GM19324 (cell line): ENCODE data around the gene NFATC2.

Source experiments
- ATAC-seq: cut with Tn5 transposase; IDR thresholded peaks from one replicate; pipeline ENCODE4 v1.9.1; 2021; ENCODE audit warnings: mild to moderate bottlenecking, moderate library complexity; ENCODE audit not compliant: unreplicated experiment, low FRiP score

The NFATC2 gene

GRCh38 chr20:51458751-51459439, 83.6 kb downstream of the NFATC2 start:
- no peak for ATAC-seq

- no peak for ATAC-seq
These were observed 85.0 kb downstream of the NFATC2 start for GRCh38 chr20:51457533-51457932.

GRCh38 chr20:51456511-51457509, 85.7 kb downstream of the NFATC2 start:
- no peak for ATAC-seq

- ATAC-seq: no peak
These were observed 88.2 kb downstream of the NFATC2 start for GRCh38 chr20:51454250-51454865.

DNA sequence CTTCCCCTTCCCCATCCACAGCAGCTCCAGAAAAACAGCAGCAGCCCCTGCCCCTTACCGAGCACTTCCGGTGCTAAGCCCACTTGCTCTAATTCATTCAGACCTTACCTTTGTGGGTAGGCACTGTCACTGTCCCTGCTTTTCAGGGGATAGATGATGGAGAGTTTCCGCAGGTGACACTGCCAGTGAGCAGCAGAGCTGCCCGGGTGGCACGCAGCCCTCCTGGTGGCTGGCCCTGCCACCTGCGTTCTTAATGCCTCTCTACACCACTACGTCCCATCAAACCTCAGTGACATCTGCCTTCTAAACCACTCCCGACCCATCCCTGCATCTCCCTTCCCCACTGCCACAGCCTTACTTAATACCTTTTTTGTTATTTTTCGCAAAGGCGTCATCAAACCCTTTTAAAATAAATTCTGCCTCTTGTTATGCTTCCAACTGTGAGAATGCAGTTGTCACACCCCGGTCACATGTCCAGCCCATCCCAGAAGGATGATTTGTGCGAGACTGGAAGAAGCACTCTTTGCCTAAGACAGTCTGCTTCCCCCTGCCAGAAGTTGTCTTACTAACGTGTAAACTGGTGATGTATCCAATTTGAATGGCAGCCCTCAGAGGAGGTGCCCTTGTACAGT, 89.7 kb downstream of the NFATC2 start:
- no peak for ATAC-seq

GRCh38 chr20:51452091-51452613, 90.4 kb downstream of the NFATC2 start:
- ATAC-seq: no peak

DNA sequence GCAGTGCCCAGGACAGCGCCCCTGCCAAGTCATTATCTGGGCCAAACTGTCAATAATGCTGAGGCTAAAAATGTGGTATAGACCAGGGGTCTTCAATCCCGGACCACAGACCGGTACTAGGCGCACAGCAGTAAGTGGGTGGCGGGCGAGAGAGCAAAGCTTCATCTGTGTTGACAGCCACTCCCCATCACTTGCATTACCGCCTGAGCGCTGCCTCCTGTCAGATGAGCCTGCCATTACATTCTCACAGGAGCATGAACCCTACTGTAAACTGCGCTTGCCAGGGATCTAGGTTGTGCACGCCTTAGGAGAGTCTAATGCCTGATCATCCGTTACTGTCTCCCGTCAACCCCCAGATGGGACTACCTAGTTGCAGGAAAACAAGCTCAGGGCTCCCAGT, 91.0 kb downstream of the NFATC2 start:
- no peak for ATAC-seq

DNA sequence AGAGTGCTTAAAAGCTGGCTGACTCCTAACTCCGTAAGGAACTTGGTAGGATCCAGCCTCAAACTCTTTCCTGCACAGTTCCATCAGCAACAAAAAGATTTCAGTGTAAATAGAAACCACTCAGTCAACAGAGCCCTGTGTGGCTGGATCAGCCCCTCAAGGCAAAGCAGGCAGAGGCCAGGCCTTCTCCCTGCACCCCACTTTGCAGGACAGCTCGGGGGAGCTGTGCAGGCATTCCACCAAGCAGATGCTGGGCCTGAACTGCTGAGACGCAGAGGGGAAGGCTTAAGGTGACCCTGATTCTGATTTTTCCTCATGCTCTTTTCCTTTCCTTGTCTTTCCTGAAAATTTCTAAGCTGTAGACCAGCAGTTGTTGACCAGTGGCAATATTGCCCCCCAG, 91.5 kb downstream of the NFATC2 start:
- no peak for ATAC-seq

DNA sequence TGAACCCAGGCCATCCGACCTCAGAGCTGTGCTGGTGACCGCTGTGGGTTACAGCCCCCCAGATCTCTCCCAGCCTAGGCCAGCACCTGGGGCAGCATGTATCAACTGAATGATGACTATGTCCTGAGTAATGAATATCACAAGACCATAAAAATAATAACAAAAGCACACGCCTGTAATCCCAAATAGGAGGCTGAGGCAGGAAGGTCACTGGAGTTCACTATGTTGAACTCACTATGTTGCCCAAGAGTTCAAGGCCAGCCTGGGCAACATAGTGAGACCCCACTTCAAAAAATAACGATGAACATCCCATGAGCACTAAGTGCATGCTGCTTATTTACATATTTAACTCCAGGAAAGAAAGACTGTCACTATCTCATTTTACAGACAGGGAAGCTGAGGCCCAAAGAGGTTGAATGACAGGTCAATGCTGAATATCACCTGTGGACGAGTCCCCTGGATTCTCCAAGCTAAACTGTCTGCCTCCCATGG, 92.3 kb downstream of the NFATC2 start:
- no peak for ATAC-seq

- no peak for ATAC-seq
These were observed 92.9 kb downstream of the NFATC2 start for GRCh38 chr20:51449498-51450220.

DNA sequence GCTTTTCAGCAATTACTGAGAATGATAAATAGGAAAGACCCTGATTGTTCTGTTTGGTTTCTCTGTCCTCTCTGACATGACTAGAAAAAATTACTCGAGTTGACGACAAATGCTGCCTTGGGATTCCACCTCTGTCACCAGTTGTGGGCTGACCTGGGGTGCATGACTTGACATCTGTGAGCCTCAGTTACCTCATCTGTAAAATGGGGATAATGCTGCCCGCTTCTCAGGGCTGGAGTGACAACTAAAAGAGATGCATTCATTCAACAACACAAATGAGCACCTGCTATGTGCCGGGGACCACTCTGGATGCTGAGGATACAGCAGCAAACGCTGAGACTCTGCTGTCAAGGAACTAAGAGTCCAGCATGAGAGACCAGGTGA, 94.8 kb downstream of the NFATC2 start:
- ATAC-seq: no peak

GRCh38 chr20:51447097-51447764, 95.3 kb downstream of the NFATC2 start:
- ATAC-seq: no peak

- no peak for ATAC-seq
These were observed 95.9 kb downstream of the NFATC2 start for GRCh38 chr20:51446656-51447055.

DNA sequence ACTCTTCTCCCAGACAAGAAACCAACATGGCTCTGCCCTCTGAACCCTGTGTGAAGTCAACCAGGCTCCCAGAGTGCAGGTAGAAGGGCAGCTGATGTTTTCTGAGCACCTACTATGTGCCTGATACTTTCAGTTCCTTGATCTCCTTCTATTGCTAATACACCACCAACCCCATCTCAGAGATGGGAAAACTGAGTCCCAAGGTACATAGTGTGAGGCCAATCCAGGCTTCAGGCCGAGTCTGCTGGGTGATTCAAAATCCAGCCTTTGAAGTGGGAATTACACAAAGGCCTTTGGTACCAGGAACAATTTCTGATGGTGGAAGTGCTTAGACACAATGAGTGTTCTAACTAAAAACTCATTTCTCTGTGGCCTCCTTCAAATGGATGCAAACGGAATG, 96.3 kb downstream of the NFATC2 start:
- ATAC-seq: no peak

DNA sequence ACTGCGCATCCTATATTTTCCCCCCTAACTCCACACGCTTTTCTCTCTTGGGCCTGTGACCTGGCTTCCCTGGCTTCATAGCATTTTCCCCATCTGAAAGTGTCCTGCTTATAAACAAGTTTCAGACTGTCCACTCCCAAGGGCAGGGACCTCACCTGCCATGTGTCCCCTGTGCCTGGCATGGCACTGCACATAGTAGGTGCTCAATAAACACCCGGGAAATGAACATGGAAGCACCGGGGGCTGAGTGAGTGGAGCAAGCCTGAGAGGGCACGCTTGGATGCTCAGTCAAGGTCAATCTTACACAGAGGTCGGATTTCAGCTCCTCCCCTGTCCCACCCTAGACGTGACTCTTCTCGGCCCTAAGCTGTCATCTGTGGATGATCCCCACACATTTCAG, 96.9 kb downstream of the NFATC2 start:
- ATAC-seq: no peak

DNA sequence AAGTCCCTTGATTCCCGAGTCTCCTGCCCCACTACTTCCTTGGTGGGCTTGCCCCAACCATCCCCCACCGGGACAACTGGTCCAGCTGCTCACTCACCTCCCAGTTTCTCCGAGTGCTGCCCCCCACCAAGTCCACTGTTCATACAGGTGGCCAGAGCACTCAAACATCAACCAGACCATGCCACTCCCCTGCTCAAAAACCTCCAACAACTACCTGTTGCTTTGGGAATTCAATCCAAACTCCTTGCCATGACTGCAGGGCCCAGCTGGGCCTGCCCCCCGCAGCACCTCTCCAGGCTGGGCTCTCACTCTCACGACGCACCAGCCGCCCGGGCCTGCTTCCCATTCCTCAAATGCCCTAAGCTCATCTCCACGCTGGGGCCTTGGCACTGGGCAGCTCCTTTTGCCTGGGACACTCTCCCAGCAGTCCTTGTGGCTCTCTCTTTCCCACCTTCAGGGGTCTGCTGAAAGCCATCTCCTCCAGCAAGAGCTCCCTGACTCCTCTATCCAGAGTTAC, 97.5 kb downstream of the NFATC2 start:
- ATAC-seq: no peak

DNA sequence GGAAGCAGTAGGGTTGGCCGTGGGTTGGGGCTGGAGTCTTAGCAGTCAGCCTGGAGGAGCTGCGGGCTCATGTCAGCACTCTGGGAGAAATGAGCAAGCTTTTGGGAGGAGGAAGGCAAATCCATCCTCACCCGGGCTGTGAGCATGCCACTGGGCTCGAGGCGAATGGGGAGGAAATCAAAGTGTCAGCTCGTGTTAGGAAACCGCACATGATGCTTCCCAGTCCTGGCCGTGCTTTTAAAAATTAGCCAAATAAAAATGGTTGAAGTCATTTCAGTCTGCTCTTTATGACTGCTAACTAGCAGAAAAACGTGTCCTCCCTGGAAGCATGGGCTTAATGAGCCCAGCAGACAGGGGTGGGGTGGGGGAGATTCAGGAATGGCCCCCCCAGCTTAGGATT, 98.1 kb downstream of the NFATC2 start:
- no peak for ATAC-seq

DNA sequence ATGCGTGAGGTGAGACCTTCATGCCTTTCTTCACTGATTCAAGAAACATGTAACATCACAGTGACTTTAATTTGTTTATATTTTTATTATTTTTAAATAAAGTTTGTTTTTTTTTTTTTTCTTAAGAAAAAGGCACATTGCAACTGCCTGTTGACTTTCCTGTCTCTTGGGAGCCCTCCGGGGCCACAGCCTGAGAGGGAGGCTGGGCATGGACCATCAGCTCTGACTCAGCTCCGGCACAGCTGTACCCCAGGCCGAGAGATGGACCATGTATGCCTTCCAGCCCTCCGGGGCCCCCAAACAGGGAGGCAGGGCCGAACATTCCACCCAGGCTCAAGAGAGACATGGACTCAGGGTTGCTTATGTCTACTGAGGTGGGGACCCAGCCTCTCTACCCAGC, 99.9 kb downstream of the NFATC2 start:
- no peak for ATAC-seq

GRCh38 chr20:51440589-51440988, 101.9 kb downstream of the NFATC2 start:
- no peak for ATAC-seq
